Eye (tissue), 1 donor: ENCODE data around the gene SFN.
A peak's percentile ranks its signal among the peaks of the same experiment; 100 is the strongest.
"Not testable (repeated sequence)": the region's sequence is repeated elsewhere in the genome, so short reads cannot be mapped to it uniquely, and the experiment has no call there.

Experiments
- DNase-seq: peaks from one replicate; pipeline ENCODE4 v3.0.0-alpha.2; 2015

Gene SFN

GRCh38 chr1:26862781-26863684 is at the start of gene SFN:
SFN (plus strand) TSS chr1:26863149; CDS start chr1:26863213, 64 bp downstream.
- no peak for DNase-seq

- DNase-seq = no peak
These were observed 48.6 kb upstream of the SFN start for GRCh38 chr1:26814377-26814776.

DNA sequence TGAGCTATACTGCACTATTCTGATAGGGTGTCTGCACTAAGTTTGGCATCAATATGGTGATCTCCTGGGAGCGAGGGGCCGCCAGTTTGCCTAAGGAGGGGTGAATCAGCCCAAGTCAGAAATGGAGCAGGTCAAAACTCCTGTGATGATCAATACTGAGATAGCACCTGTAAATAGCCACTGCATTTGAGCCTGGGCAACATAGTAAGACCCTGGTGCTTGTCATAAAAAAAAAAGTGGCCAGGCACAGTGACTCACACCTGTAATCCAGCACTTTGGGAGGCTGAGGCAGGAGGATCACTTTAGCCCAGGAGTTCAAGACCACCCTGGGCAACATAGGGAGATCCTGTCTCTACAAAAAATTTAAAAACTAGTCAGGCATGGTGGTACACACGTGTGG is 48.1 kb upstream of the SFN start:
- no peak for DNase-seq

- DNase-seq = no peak
These were observed 42.1 kb upstream of the SFN start for GRCh38 chr1:26820784-26821269.

GRCh38 chr1:26822737-26823395 is 40.1 kb upstream of the SFN start:
- DNase-seq = no peak

DNA sequence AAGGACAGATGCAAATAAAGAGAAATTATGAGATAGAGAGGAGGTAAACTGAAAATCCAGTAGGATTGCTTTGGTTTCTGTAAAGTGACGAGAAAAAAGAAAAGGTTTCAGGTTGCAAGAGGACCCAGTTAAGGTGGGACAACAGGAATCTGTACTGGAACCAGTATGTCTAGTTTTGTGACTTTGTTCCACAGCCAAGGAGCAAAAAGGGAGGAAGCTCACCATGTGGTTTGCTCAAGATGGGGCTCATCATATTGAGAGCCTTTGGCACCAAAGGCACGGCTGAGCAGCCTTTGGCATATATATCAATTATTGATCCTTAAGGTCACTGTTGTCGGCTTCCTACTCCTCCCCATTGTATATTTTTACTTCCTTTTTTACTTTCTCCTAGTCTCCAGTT is 38.2 kb upstream of the SFN start:
- DNase-seq = no peak

- DNase-seq = peak; percentile 87
These were observed 36.5 kb upstream of the SFN start, which contains the start of gene ZDHHC18 for GRCh38 chr1:26826261-26827105. ZDHHC18 (plus strand) TSS chr1:26826688; CDS start chr1:26826805, 117 bp downstream.

DNA sequence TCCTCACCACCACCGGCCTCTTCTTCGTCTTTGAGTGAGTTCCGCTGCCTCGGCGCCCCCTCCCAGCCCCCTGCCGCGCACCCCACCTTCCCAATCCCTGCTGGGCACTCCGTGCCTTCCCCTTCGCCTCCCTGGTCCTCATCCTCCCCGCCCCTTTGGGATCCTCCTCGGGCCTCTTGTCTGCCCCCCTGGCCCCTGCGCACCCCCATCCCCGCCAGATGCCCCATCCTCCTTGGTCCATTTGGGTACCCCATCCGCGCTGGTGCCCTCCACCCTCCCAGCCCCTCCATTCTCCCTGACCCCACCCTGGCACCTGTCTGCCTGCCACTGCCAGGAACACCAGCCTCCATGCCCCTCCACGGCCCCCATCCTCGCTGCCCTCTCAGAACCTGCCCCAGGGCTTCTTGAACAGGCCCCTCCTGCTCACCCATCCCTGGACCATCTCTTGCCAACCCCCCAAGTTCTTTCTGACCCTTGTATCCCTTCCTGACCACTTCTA is 35.8 kb upstream of the SFN start:
- peak; percentile 18 for DNase-seq

DNA sequence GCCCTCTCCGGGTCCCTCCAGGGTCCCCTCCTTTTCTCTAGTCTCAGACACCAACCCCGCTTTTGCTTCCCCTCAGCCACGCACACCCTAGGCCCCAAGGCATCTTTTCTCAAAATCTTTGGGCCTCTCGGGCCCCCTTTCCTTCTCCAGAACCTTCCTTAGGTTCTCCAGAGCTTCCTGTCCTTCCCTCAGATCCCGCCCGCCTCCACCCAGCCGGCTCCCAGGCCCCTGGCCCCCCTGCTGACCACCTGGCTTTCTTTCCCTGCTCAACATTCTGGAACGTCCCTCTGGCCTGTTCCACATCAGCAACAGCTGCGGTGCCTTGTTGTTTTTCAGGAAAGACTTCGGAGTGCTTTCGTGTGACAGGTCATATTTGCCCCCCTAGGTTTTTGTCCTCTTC is 35.3 kb upstream of the SFN start:
- DNase-seq = peak; percentile 25

DNA sequence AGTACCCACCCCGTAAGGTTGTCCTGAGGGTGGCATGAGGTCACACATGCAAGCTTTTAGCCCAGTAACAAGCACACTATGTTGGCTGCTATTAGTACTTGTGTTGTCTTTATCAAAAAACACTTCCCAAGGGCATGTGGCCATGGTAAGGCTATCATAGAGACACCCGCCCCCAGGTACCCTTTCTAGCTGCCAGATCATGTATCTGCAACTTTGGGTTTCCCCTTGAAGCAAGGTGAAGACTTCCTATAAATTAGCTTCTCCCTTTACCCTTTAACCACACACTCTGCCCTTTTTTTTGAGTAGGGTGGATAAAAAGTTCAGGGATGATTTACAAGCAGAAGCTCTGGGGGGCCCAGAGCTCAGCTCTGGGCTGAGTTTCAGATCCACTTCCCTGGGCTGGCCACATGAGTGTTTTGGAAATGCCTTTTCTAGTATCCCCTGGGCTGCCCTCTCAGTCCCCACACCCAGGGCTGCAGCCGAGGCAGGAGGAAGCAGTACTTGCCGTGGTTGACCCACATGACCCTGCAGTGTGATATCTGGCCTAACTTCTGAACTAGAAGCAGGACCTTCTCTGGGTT is 34.4 kb upstream of the SFN start:
- DNase-seq = no peak

DNA sequence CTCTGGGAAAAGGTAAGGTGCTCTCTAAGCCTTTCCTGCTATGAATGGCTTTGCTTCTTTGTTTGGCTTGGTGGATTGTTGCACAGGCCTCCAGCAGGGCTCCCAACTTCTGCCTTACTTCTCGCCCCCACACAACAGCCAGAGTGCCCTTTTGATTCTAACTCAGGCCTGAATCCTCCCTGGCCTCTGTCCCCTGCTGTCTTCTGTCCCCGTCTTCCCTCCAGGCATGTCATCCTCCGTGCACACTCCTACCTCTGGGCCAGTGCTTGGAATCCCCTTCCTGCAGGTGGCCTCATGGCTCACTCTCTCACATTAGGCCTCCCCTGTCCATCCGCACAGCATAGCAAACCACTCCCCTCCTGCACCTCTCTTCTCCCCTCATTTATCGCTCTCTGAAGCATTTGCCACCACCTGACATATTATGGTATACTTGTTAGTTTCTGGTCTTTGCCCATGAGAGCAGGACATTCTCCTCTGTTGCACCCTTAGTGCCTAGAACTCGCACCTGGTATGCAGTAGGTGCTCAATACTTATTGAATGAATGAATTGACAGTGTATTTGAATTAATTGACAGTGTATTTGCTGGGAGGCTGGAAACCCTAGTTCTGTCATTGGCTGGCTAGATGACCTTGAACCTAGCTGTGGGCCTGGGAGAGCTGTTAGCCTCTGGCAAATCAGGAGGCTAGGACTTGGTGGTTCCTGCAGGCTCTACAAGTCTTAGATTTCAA is 33.6 kb upstream of the SFN start:
- no peak for DNase-seq

DNA sequence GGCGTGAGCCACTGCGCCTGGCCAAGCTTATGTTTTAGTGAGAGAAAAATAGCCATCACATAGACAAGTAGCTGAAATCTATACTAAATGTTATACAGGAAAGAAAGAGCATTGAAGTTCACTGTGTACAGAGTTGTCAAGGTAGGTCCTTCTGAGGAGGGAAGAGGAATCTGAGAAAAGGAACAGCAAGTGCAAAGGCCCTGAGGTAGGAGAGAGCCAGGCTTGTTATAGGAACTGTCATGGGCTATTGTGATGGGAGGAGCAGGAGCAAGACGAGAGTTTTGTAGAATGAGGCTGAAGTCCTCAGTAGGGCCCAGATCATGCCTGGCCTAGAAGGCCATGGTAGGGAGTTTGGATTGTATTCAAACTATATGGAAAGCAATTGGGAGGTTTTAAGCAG is 31.9 kb upstream of the SFN start:
- DNase-seq = no peak

GRCh38 chr1:26831546-26832248 is 31.3 kb upstream of the SFN start:
- no peak for DNase-seq

- DNase-seq = no peak
These were observed 30.5 kb upstream of the SFN start for GRCh38 chr1:26832249-26832960.

- peak; percentile 22 for DNase-seq
These were observed 29.2 kb upstream of the SFN start for GRCh38 chr1:26833432-26834405.

GRCh38 chr1:26837665-26838064 is 25.3 kb upstream of the SFN start:
- DNase-seq = not testable (repeated sequence)

- DNase-seq = no peak
These were observed 24.2 kb upstream of the SFN start for GRCh38 chr1:26838474-26839338.

DNA sequence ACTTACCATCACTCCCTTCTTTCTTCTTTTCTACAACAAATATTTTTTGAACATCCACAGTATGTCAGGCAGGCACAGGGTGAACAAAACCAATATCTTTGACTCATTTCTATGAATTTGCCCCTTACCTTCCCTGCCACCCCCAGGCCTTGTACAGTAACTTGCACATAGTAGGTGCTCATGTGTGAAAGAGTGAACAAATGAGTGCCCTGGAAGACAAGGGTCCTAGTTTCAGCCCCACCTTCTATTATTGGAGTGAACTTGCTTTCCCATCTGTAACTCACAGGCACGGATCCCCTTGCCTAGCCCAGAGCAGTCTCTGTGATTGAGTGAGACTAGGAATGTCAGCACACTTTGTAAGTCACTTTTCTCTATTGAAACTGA is 23.6 kb upstream of the SFN start:
- DNase-seq = no peak
